Right lobe of liver (tissue), 4 donors: ENCODE measurements around the gene LRRC51.

Experiments used
- CTCF ChIP-seq, 4 donors: fragments of 200-600 bp in 3 of 4; fragments of 450-650 bp in 1 of 4; IDR thresholded peaks; one replicate each; pipeline versions ENCODE4 v1.5.1 to v1.8.0; 2016 to 2022; ENCODE audit warnings: antibody characterized with exemption in 4 of 4, mild to moderate bottlenecking in 2 of 4
- POLR2A ChIP-seq: fragments of 450-650 bp; IDR thresholded peaks from one replicate; pipeline ENCODE4 v1.6.1; 2017; ENCODE audit warnings: antibody characterized with exemption, mild to moderate bottlenecking
- donor health status: DM: no; HTN: no; CAD: no.
- donor health status: DM: no; HTN: no; CAD: no.
- donor health status: DM: no; HTN: yes; CAD: no.

- no peak for TF ChIP-seq CTCF (IDR thresholded peaks at IDR 0.05)
- no peak for TF ChIP-seq POLR2A
Measured at GRCh38 chr11:72084965-72085364, 4.3 kb downstream of the LRRC51 start.
